Activated CD4-positive, alpha-beta T cell treated with anti-CD3 and anti-CD28 coated beads, Interleukin-2, amount 50 U/mL, for 16 hours (primary cell): ENCODE data around the gene RNH1.
"Not testable (repeated sequence)": the region's sequence is repeated elsewhere in the genome, so short reads cannot be mapped to it uniquely, and the experiment has no call there.

ENCODE experiments used
- DNase-seq: peaks from one replicate; pipeline ENCODE4 v3.0.0-alpha.2; 2020

The RNH1 gene

GRCh38 chr11:473962-474785, 32.9 kb downstream of the RNH1 start:
- DNase-seq = no peak

- no peak for DNase-seq
These were observed 33.6 kb downstream of the RNH1 start for GRCh38 chr11:473415-473814.

GRCh38 chr11:472816-473215, 34.2 kb downstream of the RNH1 start:
- DNase-seq = no peak

GRCh38 chr11:472272-472671, 34.8 kb downstream of the RNH1 start:
- no peak for DNase-seq

- no peak for DNase-seq
These were observed 35.4 kb downstream of the RNH1 start for GRCh38 chr11:471468-472145.

GRCh38 chr11:469684-470560, 37.1 kb downstream of the RNH1 start:
- no peak for DNase-seq

GRCh38 chr11:469026-469683, 37.9 kb downstream of the RNH1 start:
- DNase-seq = not testable (repeated sequence)

GRCh38 chr11:468493-468892, 38.5 kb downstream of the RNH1 start:
- no peak for DNase-seq

- DNase-seq = no peak
These were observed 39.0 kb downstream of the RNH1 start for GRCh38 chr11:468036-468435.

GRCh38 chr11:465896-466530, 41.0 kb downstream of the RNH1 start:
- DNase-seq = no peak

- DNase-seq = no peak
These were observed 42.7 kb downstream of the RNH1 start for GRCh38 chr11:464316-464715.

GRCh38 chr11:462107-462890, 44.7 kb downstream of the RNH1 start:
- DNase-seq = no peak

GRCh38 chr11:461626-462025, 45.4 kb downstream of the RNH1 start:
- no peak for DNase-seq

GRCh38 chr11:460331-461199, 46.5 kb downstream of the RNH1 start:
- DNase-seq = no peak

- no peak for DNase-seq
These were observed 47.4 kb downstream of the RNH1 start for GRCh38 chr11:459511-460220.

- no peak for DNase-seq
These were observed 49.8 kb downstream of the RNH1 start for GRCh38 chr11:457111-457760.

- DNase-seq = peak; percentile 70
These were observed 50.5 kb downstream of the RNH1 start for GRCh38 chr11:456533-456932.

GRCh38 chr11:455566-456147, 51.4 kb downstream of the RNH1 start:
- DNase-seq = no peak
